Measurements from ENCODE around the gene CTIF. TPM values are rescaled to one million over a fixed set of nuclear protein-coding genes. Genes with fewer than 3 reads are reported as not detected.
"Not testable (repeated sequence)": the region's sequence is repeated elsewhere in the genome, so short reads cannot be mapped to it uniquely, and the experiment has no call there.

Gene CTIF
- polyA plus RNA-seq, 10 donors, result 25.4 to 43.6 (median 34.2) TPM

GRCh38 chr18:48799724-48800315 is 261.0 kb downstream of the CTIF start:
- DNase-seq, result no peak

DNA sequence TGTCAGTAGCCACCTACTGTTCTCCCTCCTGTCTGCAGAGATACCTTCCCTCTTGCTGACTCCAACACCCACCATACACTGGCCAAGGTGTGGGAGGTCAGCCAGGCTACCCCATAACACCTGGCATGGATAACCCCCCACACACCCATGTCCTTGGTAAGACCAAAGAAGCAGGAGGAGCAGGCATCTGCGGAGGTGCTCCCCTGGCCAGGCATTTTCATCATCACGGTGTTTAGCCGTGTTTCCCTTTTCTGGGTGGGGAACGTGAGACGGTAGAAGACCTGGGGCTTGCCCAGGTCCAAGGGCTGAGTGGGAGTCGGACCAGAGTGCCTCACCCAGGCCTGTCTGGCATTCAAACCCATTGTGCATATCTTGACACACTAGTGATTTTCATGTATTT is 261.6 kb downstream of the CTIF start:
- no peak for DNase-seq

GRCh38 chr18:48800876-48801727 is 262.3 kb downstream of the CTIF start:
- DNase-seq, result no peak

GRCh38 chr18:48801728-48802542 is 263.1 kb downstream of the CTIF start:
- no peak for DNase-seq

- DNase-seq, result no peak
Measured at GRCh38 chr18:48802543-48803290, 263.9 kb downstream of the CTIF start.

DNA sequence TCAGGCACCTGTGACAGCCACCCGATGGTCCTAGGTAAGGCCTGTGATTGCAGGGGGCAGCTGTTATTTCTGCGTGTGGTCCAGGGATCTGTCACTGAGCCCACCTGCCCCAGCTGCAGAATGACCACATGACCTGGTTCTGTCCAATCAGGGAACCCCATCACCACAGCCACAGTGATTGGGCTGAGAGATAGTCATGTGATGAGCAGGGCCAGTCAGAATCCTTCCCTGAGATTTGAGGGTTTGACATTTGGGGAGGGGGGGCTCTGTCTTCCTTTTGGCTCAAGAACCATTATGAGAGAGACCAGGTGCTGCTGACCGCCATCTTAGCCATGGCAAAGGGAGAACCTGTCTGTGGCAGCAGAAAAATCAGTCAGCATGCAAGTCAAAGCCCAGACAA is 264.7 kb downstream of the CTIF start:
- no peak for DNase-seq

DNA sequence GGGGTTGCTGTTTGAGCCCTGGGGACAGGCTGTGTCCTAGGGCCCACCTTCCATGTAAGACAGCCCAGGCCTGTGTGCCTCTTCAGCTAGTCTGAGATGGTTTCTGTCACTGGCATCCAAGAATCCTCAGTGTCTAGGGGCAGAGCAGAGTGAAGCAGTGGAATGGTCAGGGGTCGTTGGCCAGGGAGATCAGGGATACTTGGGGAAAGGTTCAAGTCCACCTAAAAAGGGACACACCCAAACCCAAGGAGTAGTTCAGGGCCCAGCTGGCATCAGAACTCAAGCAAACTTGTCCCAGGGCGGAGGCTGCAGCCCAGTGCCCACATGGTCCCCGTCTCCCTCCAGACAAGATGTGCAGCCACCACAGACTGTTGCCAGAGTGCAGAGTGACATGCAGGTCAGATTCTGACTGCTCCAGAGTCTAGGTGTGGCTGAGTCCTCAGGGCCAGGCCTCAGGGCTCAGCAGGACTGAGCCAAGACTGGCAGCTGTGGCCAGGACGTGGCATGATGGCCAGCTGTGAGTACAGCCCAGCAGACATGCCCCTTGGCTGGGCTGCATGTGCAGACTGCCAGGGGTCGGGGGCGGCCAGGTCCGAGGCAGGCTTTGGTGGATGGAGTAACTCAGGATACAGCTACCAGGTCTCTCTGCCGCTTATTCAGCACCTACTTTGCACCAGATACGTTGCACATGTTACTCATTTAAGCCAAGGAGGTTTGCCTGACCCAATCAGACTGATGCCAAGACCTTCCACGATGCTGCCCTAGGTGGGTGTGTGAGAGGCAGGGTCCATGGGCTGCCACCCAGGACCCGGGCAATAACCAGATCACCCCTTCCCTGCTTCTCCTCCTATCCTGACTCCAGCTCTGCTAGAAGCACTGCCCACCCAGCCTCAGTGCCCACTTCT is 265.4 kb downstream of the CTIF start:
- no peak for DNase-seq

GRCh38 chr18:48804856-48805610 is 266.2 kb downstream of the CTIF start:
- DNase-seq, result no peak

DNA sequence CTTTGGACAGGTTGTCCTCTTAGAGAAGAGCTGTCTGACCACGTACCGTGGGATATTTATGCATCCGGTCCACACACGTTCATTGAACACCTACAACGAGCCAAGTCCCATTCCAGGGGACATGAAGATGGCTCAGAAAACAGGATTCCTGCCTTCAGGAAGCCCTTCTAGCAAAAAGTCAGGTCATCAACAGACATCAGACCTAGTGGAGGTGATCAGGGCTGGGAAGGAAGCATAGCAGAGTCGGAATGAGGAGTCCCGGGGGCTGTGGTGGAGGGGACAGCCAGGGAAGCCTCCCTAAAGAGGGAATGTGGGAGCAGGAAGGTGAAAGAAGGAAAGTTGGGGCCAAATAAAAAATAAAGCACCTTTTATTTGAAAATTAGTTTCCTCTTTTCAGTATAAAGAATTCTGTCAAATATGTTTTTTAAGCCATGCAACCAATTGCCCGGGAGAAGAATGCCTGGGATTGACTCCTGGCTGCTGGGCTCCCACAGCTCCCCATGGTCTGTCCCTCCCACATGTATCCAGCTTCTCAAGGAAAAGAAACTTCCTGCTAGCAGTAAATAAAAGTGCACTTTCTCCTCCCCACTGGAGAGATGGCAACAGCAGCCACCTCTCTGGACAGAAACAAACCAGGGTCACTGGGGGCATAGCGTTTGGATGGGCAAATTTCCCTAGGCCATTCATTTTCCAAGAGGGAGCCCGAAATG is 267.1 kb downstream of the CTIF start:
- DNase-seq, result no peak

- no peak for DNase-seq
Measured at GRCh38 chr18:48806551-48807261, 267.9 kb downstream of the CTIF start.

- no peak for DNase-seq
Measured at GRCh38 chr18:48808476-48808875, 269.6 kb downstream of the CTIF start.

DNA sequence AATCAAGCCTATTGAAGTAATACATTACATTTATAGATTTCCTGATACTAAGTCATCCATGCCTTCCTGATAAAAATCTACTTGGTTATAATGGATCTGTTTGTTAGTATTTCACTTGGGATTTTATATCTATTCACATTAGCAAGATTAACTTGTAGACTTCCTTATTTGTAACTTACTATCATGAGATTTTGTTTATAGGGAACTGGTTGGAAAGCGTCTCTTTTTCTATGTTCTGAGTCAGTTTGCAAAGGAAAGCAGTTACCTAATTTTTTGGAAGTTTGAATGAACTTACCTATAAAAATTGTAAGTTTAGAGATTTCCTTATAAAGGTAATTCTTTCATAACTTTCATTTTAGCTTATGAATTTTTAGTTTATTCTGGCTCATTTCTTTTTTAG is 270.5 kb downstream of the CTIF start:
- DNase-seq, result no peak

GRCh38 chr18:48810805-48811204 is 272.0 kb downstream of the CTIF start:
- DNase-seq, result no peak

GRCh38 chr18:48811401-48811800 is 272.6 kb downstream of the CTIF start:
- DNase-seq, result no peak

GRCh38 chr18:48811977-48812451 is 273.2 kb downstream of the CTIF start:
- DNase-seq, result not testable (repeated sequence)

DNA sequence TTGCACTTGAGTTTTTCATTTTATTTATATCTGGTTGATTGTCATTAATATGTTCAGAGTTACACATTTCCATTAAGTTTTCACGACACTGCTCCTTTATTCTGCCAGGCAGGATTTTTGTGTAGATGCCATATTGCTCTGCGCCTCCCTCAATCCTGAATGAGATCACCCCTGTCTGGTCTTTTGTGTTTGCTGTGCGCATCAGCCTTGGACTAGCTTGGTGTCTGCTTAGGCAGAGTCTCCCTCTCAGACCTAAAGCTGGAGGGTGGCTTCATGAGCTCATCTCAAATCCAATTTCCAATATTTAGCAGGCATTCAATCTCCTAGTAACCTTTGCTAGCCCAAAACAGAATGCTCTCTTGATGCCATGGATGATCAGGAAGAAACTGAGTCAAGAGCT is 274.5 kb downstream of the CTIF start:
- no peak for DNase-seq

GRCh38 chr18:48813833-48814489 is 275.1 kb downstream of the CTIF start:
- DNase-seq, result no peak
